Uterus (tissue), 2 donors: Measurements from ENCODE around the gene SLC8A1.

Experiments used
- CTCF ChIP-seq, 4 experiments: fragments of 200-600 bp in 2 of 4; fragments of 450-650 bp in 2 of 4; sonication (generic) in 2 of 4; IDR thresholded peaks; one replicate each; pipeline ENCODE4 v1.5.1; 2016 to 2019; ENCODE audit warnings: antibody characterized with exemption in 4 of 4, mild to moderate bottlenecking in 2 of 4, moderate library complexity in 1 of 4
- POLR2A ChIP-seq, 2 donors: fragments of 450-650 bp; IDR thresholded peaks; one replicate each; pipeline ENCODE4 v1.6.1; 2016; ENCODE audit warnings: antibody characterized with exemption in 2 of 2, mild to moderate bottlenecking in 1 of 2, moderate library complexity in 1 of 2

GRCh38 chr2:40455661-40456060 is 3.8 kb upstream of the SLC8A1 start:
- TF ChIP-seq CTCF (IDR thresholded peaks at IDR 0.05) (no peak), POLR2A (IDR thresholded peaks at IDR 0.05) (no peak)
